Stimulated activated naive CD8-positive, alpha-beta T cell treated with anti-CD3 and anti-CD28 coated beads, Interleukin-15, Interleukin-2, amounts not matched to agents 100 ng/mL and 50 ng/mL, for 24 hours (primary cell): ENCODE data around the gene CHMP2B.
"Not testable (repeated sequence)": the region's sequence is repeated elsewhere in the genome, so short reads cannot be mapped to it uniquely, and the experiment has no call there.

Experiments used
- H3K27ac Mint-ChIP-seq: one replicate; pipeline ENCODE4 v1.8.0; 2021; ENCODE audit warnings: mild to moderate bottlenecking, mixed read lengths
- H3K27me3 Mint-ChIP-seq: one replicate; pipeline ENCODE4 v1.8.0; 2021; ENCODE audit warnings: mixed read lengths
- H3K36me3 Mint-ChIP-seq: one replicate; pipeline ENCODE4 v1.8.0; 2021; ENCODE audit warnings: low read depth, mixed read lengths
- H3K4me1 Mint-ChIP-seq: one replicate; pipeline ENCODE4 v1.8.0; 2021; ENCODE audit warnings: low read depth, mixed read lengths
- H3K4me3 Mint-ChIP-seq: one replicate; pipeline ENCODE4 v1.8.0; 2021; ENCODE audit warnings: mild to moderate bottlenecking, mixed read lengths
- H3K9me3 Mint-ChIP-seq: one replicate; pipeline ENCODE4 v1.8.0; 2021; ENCODE audit warnings: mixed read lengths

CHMP2B gene

DNA sequence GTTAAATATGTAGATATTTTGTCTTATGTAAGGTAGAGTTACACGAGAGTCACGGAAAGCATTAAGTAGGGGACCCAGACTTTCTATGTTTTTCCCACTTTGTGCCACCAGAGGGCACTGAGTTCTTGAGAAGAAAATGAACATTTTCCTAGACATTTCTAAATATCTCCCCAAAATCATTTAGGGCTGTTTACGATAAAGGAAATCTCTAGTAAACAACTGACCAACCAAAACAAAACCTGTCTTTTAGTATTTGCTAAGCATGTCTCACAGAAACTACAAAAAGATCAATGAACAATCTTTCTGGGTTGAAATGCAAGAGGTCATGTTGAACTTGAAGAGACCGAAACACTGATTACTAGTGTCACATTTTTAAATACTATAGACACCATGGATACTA is 33.2 kb downstream of the CHMP2B start:
- H3K36me3 Mint-ChIP-seq, result no peaks in the 10 kb centered on the region
- no peak overlapping the region for H3K4me3 Mint-ChIP-seq
- H3K9me3 Mint-ChIP-seq, result no peaks in the 10 kb centered on the region
- H3K27me3 Mint-ChIP-seq, result no peaks in the 10 kb centered on the region
- H3K4me1 Mint-ChIP-seq, result no peaks in the 10 kb centered on the region
- no peak overlapping the region for H3K27ac Mint-ChIP-seq

DNA sequence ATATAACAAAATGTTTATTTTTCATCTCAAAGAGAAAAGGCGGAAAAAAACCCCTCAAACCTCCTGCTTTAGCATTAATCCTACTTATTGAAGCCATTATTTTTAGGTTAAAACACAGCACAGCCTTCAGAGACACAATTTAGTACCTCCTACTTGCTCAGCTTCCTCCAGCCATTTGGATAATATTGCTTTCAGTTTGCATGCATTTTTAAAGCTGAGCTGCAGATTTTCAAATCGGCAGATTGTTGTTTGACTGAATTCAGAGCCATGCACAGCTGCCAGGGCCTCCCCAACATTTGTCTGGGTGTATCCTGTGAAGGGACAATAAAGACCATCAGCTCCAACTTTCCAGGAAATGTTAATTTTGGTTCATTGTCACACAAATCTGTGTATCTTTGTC is 34.8 kb downstream of the CHMP2B start:
- Mint-ChIP-seq H3K27me3 (no peaks in the 10 kb centered on the region), H3K36me3 (no peaks in the 10 kb centered on the region), H3K27ac (no peak overlapping the region), H3K4me3 (no peak overlapping the region), H3K9me3 (no peaks in the 10 kb centered on the region), H3K4me1 (no peaks in the 10 kb centered on the region)

DNA sequence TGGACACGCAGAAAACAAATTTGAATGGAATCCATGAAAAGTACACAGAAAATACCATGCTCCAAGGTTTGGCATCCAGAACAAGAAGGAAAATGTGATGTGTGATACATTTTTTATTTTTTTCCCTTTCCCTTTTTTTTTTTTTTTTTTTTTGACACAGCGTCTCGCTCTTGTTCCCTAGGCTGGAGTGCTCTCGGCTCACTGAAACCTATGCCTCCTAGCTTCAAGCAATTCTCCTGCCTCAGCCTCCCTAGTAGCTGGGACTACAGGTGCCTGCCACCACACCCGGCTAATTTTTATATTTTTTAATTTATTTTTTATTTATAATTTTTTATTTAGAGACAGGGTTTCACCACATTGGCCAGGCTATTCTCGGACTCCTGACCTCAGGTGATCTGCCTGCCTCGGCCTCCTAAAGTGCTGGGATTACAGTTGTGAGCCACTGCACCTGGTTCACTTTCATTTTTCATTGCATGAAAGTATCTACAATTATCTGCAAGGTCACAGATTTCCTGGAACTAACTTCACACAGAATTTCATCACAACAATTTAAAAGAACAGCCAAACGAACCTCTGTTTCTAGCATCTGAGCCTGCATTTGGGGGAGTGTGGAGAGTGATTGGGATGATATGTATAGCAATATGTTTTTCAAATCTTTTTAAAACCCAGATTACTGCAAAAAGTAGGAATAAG is 41.0 kb downstream of the CHMP2B start:
- Mint-ChIP-seq H3K4me3 (no peak overlapping the region), H3K36me3 (no peaks in the 10 kb centered on the region), H3K4me1 (peaks cover 27% of the 10 kb centered on the region), H3K27ac (no peak overlapping the region), H3K27me3 (no peaks in the 10 kb centered on the region), H3K9me3 (no peaks in the 10 kb centered on the region)

DNA sequence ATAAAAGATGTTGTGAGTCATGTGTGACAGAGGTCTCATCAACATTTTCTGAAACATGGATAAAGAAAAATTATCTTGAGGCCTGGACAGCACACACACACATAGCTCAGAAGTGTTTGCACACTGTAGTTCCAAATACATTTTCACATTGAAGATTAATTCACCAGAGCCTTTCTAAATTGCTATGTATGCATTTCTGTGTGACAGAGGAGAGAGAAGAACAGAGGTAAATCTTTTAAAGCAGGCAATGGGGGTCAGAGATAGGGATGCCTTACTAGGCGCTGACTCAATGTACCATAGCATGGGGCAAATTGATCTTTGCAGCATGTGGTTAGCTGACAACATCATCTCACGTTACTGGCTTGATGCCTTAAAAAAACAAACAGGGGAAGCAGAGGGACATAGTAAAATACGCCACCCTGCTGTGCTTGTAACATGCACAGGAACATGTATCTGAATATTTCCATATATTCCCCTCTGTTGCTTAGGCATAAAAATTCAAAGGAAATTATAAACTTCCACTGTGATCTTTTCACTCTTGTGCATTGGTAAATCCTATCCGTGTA is 41.6 kb downstream of the CHMP2B start:
- Mint-ChIP-seq H3K27ac (peak overlapping the region; percentile 26), H3K4me1 (peaks cover 30% of the 10 kb centered on the region)

DNA sequence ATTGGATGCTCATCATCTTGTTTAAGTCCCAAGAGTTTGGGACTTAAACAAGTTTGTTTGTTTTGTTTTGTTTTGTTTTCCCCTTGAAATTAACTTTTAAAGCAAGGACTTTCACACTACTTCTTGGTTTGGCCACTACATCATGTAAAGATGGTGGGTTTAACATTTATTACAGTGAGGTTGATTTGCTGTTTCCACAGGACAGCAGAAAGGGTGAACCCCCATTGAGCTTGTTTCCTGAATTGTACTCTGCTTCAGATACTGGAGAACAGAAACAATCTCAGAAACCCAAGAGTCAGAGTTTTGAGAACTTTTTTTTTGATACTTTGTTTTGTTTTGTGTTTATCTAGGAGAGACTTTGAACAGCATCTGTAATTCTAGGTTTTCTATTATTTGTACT is 42.6 kb downstream of the CHMP2B start:
- H3K36me3 Mint-ChIP-seq, result no peaks in the 10 kb centered on the region
- H3K27ac Mint-ChIP-seq, result no peak overlapping the region
- peaks cover 30% of the 10 kb centered on the region for H3K4me1 Mint-ChIP-seq
- no peak overlapping the region for H3K4me3 Mint-ChIP-seq
- H3K27me3 Mint-ChIP-seq, result no peaks in the 10 kb centered on the region
- H3K9me3 Mint-ChIP-seq, result no peaks in the 10 kb centered on the region

More for the DNA sequence above, 41.6 kb downstream of the CHMP2B start:
- H3K9me3 Mint-ChIP-seq, result no peaks in the 10 kb centered on the region
- no peak overlapping the region for H3K4me3 Mint-ChIP-seq
- H3K36me3 Mint-ChIP-seq, result no peaks in the 10 kb centered on the region
- no peaks in the 10 kb centered on the region for H3K27me3 Mint-ChIP-seq

DNA sequence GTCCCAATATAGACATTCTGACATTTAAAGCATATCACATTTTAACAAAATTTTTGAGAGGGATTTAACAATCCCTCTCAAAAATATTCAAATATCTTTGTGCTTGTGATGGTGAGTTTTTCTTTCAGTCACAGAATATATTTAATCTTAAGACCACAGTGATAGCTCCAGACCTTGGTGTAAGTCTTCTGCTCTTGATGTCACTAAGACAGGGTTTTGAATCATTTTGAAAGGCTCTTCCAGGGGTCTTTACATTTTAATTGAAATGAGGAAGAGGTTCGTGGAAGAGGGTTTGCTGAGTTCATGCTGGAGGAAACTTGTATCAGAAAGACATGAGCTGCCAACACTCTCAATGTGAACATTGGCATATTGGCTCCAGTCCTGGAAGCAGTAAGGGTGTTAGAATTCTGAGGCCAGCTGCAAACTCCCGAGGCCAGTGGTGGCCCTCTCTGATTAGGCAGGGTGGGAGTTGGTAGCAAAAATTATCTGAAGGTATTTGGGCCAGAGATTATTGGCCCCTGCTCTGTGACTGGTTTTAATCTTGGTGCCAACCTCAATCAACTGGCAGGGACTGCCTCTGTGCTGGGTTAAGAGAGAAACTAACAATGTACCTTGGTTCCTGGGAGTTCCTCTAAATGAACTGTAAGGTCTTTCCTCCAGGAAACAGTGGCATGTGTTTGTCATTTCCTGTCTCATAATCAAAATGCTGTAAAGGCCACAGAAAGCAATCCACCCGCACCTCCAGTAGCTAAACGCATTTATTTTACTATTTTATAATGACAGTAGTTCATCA is 44.0 kb downstream of the CHMP2B start:
- H3K9me3 Mint-ChIP-seq, result no peaks in the 10 kb centered on the region
- H3K27ac Mint-ChIP-seq, result no peak overlapping the region
- no peaks in the 10 kb centered on the region for H3K36me3 Mint-ChIP-seq
- H3K4me3 Mint-ChIP-seq, result no peak overlapping the region
- H3K4me1 Mint-ChIP-seq, result peaks cover 30% of the 10 kb centered on the region
- no peaks in the 10 kb centered on the region for H3K27me3 Mint-ChIP-seq

DNA sequence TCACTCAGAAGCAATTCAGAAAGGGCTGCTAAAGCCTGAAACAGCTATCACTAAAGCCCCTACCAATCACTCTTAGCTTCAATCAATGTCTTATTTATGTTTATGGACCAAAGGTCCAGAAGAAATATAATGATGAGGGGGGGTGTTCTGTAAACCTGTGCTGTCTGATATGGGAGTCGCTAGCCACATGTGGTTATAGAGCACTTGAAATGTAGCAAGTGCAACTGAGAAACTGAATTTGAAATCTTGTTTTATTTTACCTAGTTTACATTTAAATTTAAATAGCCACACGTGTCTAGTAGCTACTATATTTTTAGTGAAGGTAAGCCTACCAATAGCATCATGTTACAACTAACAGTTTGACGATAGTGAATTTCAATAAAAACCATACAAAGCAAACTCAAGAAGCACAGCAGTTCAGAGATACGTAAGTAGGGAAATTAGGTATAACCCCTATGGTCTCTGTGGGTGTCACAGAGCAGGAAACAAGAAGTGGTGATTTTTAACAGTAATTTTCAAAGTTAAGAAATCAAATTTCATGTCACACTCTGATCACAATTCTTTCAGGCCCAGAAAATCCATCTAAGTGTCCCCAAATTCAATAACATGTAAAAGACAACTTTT is 45.7 kb downstream of the CHMP2B start:
- Mint-ChIP-seq H3K9me3 (no peaks in the 10 kb centered on the region), H3K27ac (no peak overlapping the region), H3K27me3 (no peaks in the 10 kb centered on the region), H3K36me3 (no peaks in the 10 kb centered on the region), H3K4me1 (peaks cover 30% of the 10 kb centered on the region), H3K4me3 (no peak overlapping the region)

DNA sequence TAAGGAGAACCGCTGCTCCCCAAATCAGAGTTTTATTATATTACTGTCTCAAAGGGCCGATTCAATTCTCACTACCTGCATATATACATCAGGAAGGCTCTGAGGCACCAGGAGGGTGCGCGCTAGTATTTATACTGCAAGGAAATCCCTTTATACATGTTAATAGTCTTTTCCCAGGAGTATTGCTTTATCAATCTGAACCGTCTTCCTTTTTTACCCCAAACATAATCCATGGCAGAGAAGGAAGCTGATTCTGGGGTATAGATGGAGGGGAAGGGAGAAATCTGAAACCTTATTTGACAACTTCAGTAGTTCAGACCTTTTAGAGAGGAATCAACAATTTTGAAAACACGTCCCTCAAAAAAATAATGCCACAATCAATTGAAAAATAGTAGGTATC is 49.4 kb downstream of the CHMP2B start, which contains the start of gene POU1F1:
TSS of gene POU1F1 (minus strand) at position 101 of the 400 bp plus-strand sequence. CDS start 122 bp downstream, outside the sequence.
- Mint-ChIP-seq H3K4me3 (no peak within 1 kb of the TSS), H3K4me1 (peaks cover 12% of the 10 kb centered on the region), H3K27me3 (no peaks in the 10 kb centered on the region), H3K27ac (no peak within 1 kb of the TSS), H3K9me3 (no peaks in the 10 kb centered on the region), H3K36me3 (no peaks in the 10 kb centered on the region)

DNA sequence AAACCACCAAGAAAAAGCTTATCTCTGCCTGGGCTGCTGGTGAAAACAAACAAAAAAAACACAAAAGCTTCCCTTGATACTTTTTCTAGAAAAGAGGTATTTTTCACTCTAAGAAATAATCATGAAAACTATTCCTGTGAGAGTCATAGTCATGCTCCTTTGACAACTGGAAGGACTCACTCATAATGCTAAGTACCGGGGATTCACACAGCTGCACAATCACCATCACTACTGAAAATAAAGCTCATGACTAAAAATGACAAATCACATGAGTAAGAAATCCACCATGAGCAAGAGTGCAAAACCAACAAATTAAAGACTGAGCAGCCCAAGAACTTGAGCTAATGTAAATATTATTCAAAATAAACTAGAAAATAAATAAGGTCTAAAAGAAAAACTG is 59.9 kb downstream of the CHMP2B start:
- peaks cover 3% of the 10 kb centered on the region for H3K27me3 Mint-ChIP-seq
- no peaks in the 10 kb centered on the region for H3K4me1 Mint-ChIP-seq
- H3K36me3 Mint-ChIP-seq, result no peaks in the 10 kb centered on the region
- no peak overlapping the region for H3K27ac Mint-ChIP-seq
- H3K9me3 Mint-ChIP-seq, result no peaks in the 10 kb centered on the region
- no peak overlapping the region for H3K4me3 Mint-ChIP-seq

DNA sequence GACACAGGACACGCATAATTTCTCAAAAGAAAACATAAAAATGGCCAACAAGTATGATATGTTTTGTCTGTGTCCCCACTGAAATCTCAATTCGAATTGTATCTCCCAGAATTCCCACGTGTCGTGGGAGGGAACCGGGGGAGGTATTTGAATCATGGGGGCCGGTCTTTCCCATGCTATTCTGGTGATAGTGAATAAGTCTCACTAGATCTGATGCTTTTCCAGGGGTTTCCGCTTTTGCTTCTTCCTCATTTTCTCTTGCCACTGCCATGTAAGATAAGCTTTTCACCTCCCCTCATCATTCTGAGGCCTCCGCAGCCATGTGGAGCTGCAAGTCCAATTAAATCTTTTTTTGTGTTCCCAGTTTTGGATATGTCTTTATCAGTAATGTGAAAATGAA is 61.3 kb downstream of the CHMP2B start:
- Mint-ChIP-seq H3K4me3 (no peak overlapping the region), H3K27ac (no peak overlapping the region), H3K9me3 (no peaks in the 10 kb centered on the region), H3K4me1 (no peaks in the 10 kb centered on the region), H3K36me3 (no peaks in the 10 kb centered on the region), H3K27me3 (peaks cover 3% of the 10 kb centered on the region)

DNA sequence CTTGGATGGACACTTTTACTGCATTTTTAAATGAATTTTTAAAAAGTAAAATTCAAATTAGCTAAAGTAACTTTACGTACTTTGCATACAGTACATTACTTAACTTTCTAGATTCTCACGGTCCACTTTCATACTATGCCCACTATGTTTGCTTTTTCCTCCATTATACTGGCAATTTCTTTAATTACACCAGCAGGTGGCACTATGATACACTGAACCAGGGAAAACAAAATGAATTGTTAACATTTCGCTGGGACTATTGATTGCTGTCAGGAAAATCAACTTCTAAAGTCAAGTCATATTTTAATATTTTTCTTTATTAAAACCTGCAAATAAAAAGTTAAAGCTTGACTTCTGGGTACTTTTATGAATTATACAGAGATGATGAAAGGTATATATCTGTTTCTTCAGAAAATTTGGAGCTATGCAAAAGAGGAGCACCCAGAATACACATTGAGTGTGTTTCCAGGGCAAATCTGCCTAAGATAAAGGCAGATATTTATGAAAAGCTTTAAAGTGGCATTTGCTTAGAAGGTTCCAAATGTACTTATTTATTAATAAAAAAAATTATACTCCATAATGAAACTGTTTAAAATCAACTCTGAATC is 71.1 kb downstream of the CHMP2B start:
- no peak overlapping the region for H3K4me3 Mint-ChIP-seq
- H3K27ac Mint-ChIP-seq, result no peak overlapping the region
- H3K36me3 Mint-ChIP-seq, result no peaks in the 10 kb centered on the region
- no peaks in the 10 kb centered on the region for H3K9me3 Mint-ChIP-seq
- no peaks in the 10 kb centered on the region for H3K4me1 Mint-ChIP-seq
- no peaks in the 10 kb centered on the region for H3K27me3 Mint-ChIP-seq

DNA sequence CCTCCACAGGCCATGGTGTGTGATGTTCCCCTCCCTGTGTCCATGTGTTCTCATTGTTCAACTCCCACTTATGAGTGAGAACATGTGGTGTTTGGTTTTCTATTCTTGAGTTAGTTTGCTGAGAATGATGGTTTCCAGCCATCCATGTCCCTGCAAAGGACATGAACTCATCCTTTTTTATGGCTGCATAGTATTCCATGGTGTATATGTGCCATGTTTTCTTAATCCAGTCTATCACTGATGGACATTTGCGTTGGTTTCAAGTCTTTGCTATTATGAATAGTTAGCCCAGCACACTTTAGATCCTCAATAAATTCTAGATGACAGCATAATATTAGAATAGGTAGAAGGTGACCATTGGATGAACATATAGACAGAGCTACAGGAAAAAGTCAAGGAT is 77.9 kb downstream of the CHMP2B start:
- H3K4me1 Mint-ChIP-seq, H3K27me3 Mint-ChIP-seq, H3K9me3 Mint-ChIP-seq, H3K27ac Mint-ChIP-seq, H3K36me3 Mint-ChIP-seq, H3K4me3 Mint-ChIP-seq: not testable (repeated sequence)
